HEK293 (cell line): ENCODE results near the gene MESD.

ENCODE experiments used
- EGR2 ChIP-seq: fragments of 450-650 bp; formaldehyde crosslinking; IDR thresholded peaks from 2 replicates; pipeline ENCODE4 v1.5.1; 2016; ENCODE audit warnings: low read depth, missing biosample characterization, missing genetic modification characterization
- GLI4 ChIP-seq: fragments of 450-650 bp; formaldehyde crosslinking; IDR thresholded peaks from 2 replicates; pipeline ENCODE4 v1.5.1; 2016; ENCODE audit warnings: missing biosample characterization, missing genetic modification characterization
- GLIS1 ChIP-seq: fragments of 450-650 bp; formaldehyde crosslinking; IDR thresholded peaks from 2 replicates; pipeline ENCODE4 v1.5.1; 2016; ENCODE audit warnings: missing biosample characterization, missing genetic modification characterization
- KLF10 ChIP-seq: fragments of 450-650 bp; IDR thresholded peaks from 2 replicates; pipeline ENCODE4 v1.5.1; 2018; ENCODE audit warnings: missing biosample characterization, mild to moderate bottlenecking, missing genetic modification characterization
- KLF16 ChIP-seq: fragments of 450-650 bp; formaldehyde crosslinking; IDR thresholded peaks from 2 replicates; pipeline ENCODE4 v1.5.1; 2017; ENCODE audit warnings: missing biosample characterization, missing genetic modification characterization
- OVOL3 ChIP-seq: fragments of 450-650 bp; formaldehyde crosslinking; IDR thresholded peaks from 2 replicates; pipeline ENCODE4 v1.5.1; 2016; ENCODE audit warnings: missing biosample characterization, missing genetic modification characterization
- PRDM1 ChIP-seq: fragments of 450-650 bp; formaldehyde crosslinking; IDR thresholded peaks from 2 replicates; pipeline ENCODE4; 2016; ENCODE audit warnings: missing biosample characterization, missing genetic modification characterization
- PRDM2 ChIP-seq: fragments of 450-650 bp; formaldehyde crosslinking; IDR thresholded peaks from 2 replicates; pipeline ENCODE4 v1.5.1; 2016; ENCODE audit warnings: missing biosample characterization, missing genetic modification characterization, borderline replicate concordance
- SCRT2 ChIP-seq: fragments of 450-650 bp; formaldehyde crosslinking; IDR thresholded peaks from 2 replicates; pipeline ENCODE4 v1.5.1; 2016; ENCODE audit warnings: missing biosample characterization, missing genetic modification characterization
- ZNF10 ChIP-seq: fragments of 450-650 bp; formaldehyde crosslinking; IDR thresholded peaks from 2 replicates; pipeline ENCODE4 v1.5.1; 2017; ENCODE audit warnings: missing biosample characterization, missing genetic modification characterization
- ZNF140 ChIP-seq: fragments of 450-650 bp; formaldehyde crosslinking; IDR thresholded peaks from 2 replicates; pipeline ENCODE4 v1.5.1; 2016; ENCODE audit warnings: missing biosample characterization, missing genetic modification characterization
- ZNF16 ChIP-seq: fragments of 450-650 bp; formaldehyde crosslinking; IDR thresholded peaks from 2 replicates; pipeline ENCODE4 v1.5.1; 2016; ENCODE audit warnings: low read depth, missing biosample characterization, missing genetic modification characterization
- ZNF202 ChIP-seq: fragments of 450-650 bp; formaldehyde crosslinking; IDR thresholded peaks from 2 replicates; pipeline ENCODE4 v1.5.1; 2016; ENCODE audit warnings: missing biosample characterization, missing genetic modification characterization, borderline replicate concordance
- ZNF366 ChIP-seq: fragments of 450-650 bp; formaldehyde crosslinking; conservative IDR thresholded peaks from 2 replicates; pipeline ENCODE4 v1.5.1; 2016; ENCODE audit warnings: missing biosample characterization, missing genetic modification characterization
- ZNF416 ChIP-seq: fragments of 450-650 bp; formaldehyde crosslinking; IDR thresholded peaks from 2 replicates; pipeline ENCODE4 v1.5.1; 2016; ENCODE audit warnings: missing biosample characterization, missing genetic modification characterization
- ZNF426 ChIP-seq: fragments of 450-650 bp; formaldehyde crosslinking; IDR thresholded peaks from 2 replicates; pipeline ENCODE4 v1.5.1; 2017; ENCODE audit warnings: missing biosample characterization, missing genetic modification characterization, mild to moderate bottlenecking, inconsistent platforms, moderate library complexity
- ZNF433 ChIP-seq: fragments of 450-650 bp; formaldehyde crosslinking; IDR thresholded peaks from 2 replicates; pipeline ENCODE4 v1.5.1; 2016; ENCODE audit warnings: missing biosample characterization, missing genetic modification characterization, low read depth
- ZNF571 ChIP-seq: fragments of 450-650 bp; formaldehyde crosslinking; IDR thresholded peaks from 2 replicates; pipeline ENCODE4 v1.5.0; 2017; ENCODE audit warnings: missing biosample characterization, missing genetic modification characterization
- ZNF629 ChIP-seq: fragments of 450-650 bp; formaldehyde crosslinking; IDR thresholded peaks from 2 replicates; pipeline ENCODE4 v1.5.1; 2017; ENCODE audit warnings: missing biosample characterization, missing genetic modification characterization
- ZNF677 ChIP-seq: fragments of 450-650 bp; IDR thresholded peaks from 2 replicates; pipeline ENCODE4 v1.5.0; 2018; ENCODE audit warnings: missing biosample characterization, mild to moderate bottlenecking, missing genetic modification characterization, moderate library complexity
- ZNF701 ChIP-seq: fragments of 450-650 bp; formaldehyde crosslinking; IDR thresholded peaks from 2 replicates; pipeline ENCODE4 v1.5.1; 2016; ENCODE audit warnings: missing biosample characterization, missing genetic modification characterization
- ZNF830 ChIP-seq: fragments of 450-650 bp; IDR thresholded peaks from 2 replicates; pipeline ENCODE4 v1.5.0; 2018; ENCODE audit warnings: missing biosample characterization, missing genetic modification characterization, low read depth, mild to moderate bottlenecking, moderate library complexity
- ZSCAN18 ChIP-seq: fragments of 450-650 bp; formaldehyde crosslinking; IDR thresholded peaks from 2 replicates; pipeline ENCODE4 v1.5.1; 2016; ENCODE audit warnings: missing biosample characterization, missing genetic modification characterization
- ZSCAN23 ChIP-seq: fragments of 450-650 bp; formaldehyde crosslinking; IDR thresholded peaks from 2 replicates; pipeline ENCODE4 v1.5.1; 2016; ENCODE audit warnings: missing biosample characterization, missing genetic modification characterization
- ZSCAN5A ChIP-seq: fragments of 450-650 bp; formaldehyde crosslinking; IDR thresholded peaks from 2 replicates; pipeline ENCODE4 v1.5.1; 2016; ENCODE audit warnings: missing biosample characterization, missing genetic modification characterization

Gene MESD

GRCh38 chr15:80934761-80935221 is 54.8 kb downstream of the MESD start (continued):
- TF ChIP-seq ZSCAN5A (tag by site-specific recombination) (no peak), GLI4 (tag by site-specific recombination) (0 out of 2 replicates have a peak, but pooled peaks have one; percentile 20), KLF16 (tag by site-specific recombination) (no peak), ZSCAN18 (tag by site-specific recombination) (no peak), ZNF571 (no peak), SCRT2 (tag by site-specific recombination) (no peak), ZNF433 (tag by site-specific recombination) (no peak), ZNF426 (tag by site-specific recombination) (no peak), ZNF677 (tag by site-specific recombination) (no peak), EGR2 (tag by site-specific recombination) (peak; percentile 88), KLF10 (tag by site-specific recombination) (no peak), ZSCAN23 (tag by site-specific recombination) (no peak), ZNF10 (tag by site-specific recombination) (no peak), ZNF629 (tag by site-specific recombination) (no peak), GLIS1 (no peak), ZNF416 (tag by site-specific recombination) (no peak), PRDM2 (tag by site-specific recombination) (no peak), OVOL3 (tag by site-specific recombination) (no peak), ZNF140 (tag by site-specific recombination) (no peak), ZNF830 (tag by site-specific recombination) (no peak), PRDM1 (tag by site-specific recombination) (peak; percentile 41), ZNF16 (tag by site-specific recombination) (no peak), ZNF701 (tag by site-specific recombination) (no peak), ZNF202 (tag by site-specific recombination) (no peak), ZNF366 (tag by site-specific recombination) (no peak)
